SK-N-SH treated with all-trans-retinoic acid at 6 μM for 48 hours (cell line): ENCODE results near the gene KIF26A.

Experiments
- ARNTL ChIP-seq: fragments of 450-650 bp; formaldehyde crosslinking; IDR thresholded peaks from 2 replicates; pipeline ENCODE4 v1.5.0; 2020; ENCODE audit warnings: low read depth, mild to moderate bottlenecking, moderate library complexity, borderline replicate concordance
- BACH2 ChIP-seq: fragments of 250-450 bp; sonication (Bioruptor Pico); IDR thresholded peaks from 2 replicates; pipeline ENCODE4 v1.9.0; 2021; ENCODE audit warnings: mild to moderate bottlenecking, borderline replicate concordance
- GLIS3 ChIP-seq: fragments of 250-450 bp; sonication (Bioruptor Pico); IDR thresholded peaks from 2 replicates; pipeline ENCODE4 v1.5.0; 2020; ENCODE audit warnings: mild to moderate bottlenecking, moderate library complexity
- OSR1 ChIP-seq: fragments of 250-450 bp; sonication (Bioruptor Pico); IDR thresholded peaks from 2 replicates; pipeline ENCODE4 v1.8.0; 2022; ENCODE audit warnings: moderate library complexity, mild to moderate bottlenecking, inconsistent platforms
- PPARA ChIP-seq: fragments of 250-450 bp; sonication (Bioruptor Pico); IDR thresholded peaks from 2 replicates; pipeline ENCODE4 v1.5.0; 2020; ENCODE audit warnings: mild to moderate bottlenecking, borderline replicate concordance
- RARB ChIP-seq: fragments of 250-450 bp; sonication (Bioruptor Pico); IDR thresholded peaks from 2 replicates; pipeline ENCODE4 v1.8.0; 2021; ENCODE audit warnings: mild to moderate bottlenecking, moderate library complexity
- TCF4 ChIP-seq: fragments of 250-450 bp; sonication (Bioruptor Pico); IDR thresholded peaks from 2 replicates; pipeline ENCODE4 v1.8.0; 2021; ENCODE audit warnings: mild to moderate bottlenecking, moderate library complexity, borderline replicate concordance
- ZFP3 ChIP-seq: fragments of 250-450 bp; sonication (Bioruptor Pico); IDR thresholded peaks from 2 replicates; pipeline ENCODE4 v1.5.0; 2020; ENCODE audit warnings: mild to moderate bottlenecking, moderate library complexity
- ZNF70 ChIP-seq: fragments of 450-650 bp; formaldehyde crosslinking; IDR thresholded peaks from 2 replicates; pipeline ENCODE4 v1.5.0; 2020; ENCODE audit warnings: mild to moderate bottlenecking, moderate library complexity
- ZNF8 ChIP-seq: fragments of 450-650 bp; formaldehyde crosslinking; IDR thresholded peaks from 2 replicates; pipeline ENCODE4 v1.5.0; 2020; ENCODE audit warnings: mild to moderate bottlenecking, moderate library complexity
- TF ChIP-seq, protein P1 (sequence below): fragments of 250-450 bp; sonication (Bioruptor Pico); IDR thresholded peaks from 2 replicates; pipeline ENCODE4 v1.8.0; 2020; ENCODE audit warnings: mild to moderate bottlenecking, moderate library complexity, borderline replicate concordance
- TF ChIP-seq, protein P2 (sequence below): fragments of 250-450 bp; sonication (Bioruptor Pico); IDR thresholded peaks from 2 replicates; pipeline ENCODE4 v1.5.1; 2021; ENCODE audit warnings: mild to moderate bottlenecking, moderate library complexity

DNA sequence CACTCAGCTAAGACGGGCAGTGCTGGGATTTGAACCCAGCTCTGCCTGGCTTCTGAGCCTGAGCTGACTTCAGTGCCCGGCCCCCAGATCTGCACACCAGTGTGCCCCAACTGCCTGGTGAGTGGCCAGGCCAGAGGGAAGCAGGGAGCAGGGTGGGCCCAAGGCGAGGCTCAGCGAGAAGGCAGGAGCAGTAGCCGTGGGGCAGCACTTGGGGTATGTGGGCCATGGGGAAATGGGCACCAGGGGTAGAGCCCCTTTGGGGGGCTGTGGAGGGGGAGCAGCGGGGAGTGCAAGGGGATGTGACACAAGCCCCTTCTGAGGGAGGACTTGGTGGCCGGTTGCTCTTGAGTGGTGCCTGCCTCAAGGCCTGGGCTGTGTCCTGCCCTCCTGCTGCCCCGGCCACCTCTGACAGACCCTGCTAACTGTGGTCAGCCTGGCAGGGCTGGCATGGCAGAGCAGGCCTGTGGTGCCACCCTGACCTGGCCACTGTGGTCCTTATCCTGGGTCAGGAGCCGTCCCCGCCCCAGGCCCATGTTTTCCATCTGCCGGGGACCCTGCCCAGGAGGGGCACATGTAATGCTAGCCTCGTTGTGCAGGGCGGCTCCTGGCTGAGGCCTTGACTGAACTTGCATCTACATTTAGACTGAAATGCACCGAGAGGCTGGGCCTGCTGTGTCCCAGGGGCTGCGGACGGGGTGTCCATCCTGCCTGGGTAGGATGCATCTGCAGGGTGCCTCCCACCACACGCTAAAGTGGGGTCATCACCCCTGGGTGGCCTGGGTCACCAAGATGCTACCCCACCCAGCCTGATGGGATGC, 90.5 kb downstream of the KIF26A start:
- TF ChIP-seq BACH2 (CRISPR knock-in tag) (no peak), GLIS3 (no peak), PPARA (CRISPR knock-in tag) (no peak), ZNF8 (CRISPR knock-in tag) (no peak), RARB (CRISPR knock-in tag) (no peak), OSR1 (CRISPR knock-in tag) (no peak), TCF4 (CRISPR knock-in tag) (no peak), ARNTL (CRISPR knock-in tag) (no peak), ZFP3 (CRISPR knock-in tag) (no peak), ZNF70 (CRISPR knock-in tag) (no peak)
- TF ChIP-seq, protein P1, sequence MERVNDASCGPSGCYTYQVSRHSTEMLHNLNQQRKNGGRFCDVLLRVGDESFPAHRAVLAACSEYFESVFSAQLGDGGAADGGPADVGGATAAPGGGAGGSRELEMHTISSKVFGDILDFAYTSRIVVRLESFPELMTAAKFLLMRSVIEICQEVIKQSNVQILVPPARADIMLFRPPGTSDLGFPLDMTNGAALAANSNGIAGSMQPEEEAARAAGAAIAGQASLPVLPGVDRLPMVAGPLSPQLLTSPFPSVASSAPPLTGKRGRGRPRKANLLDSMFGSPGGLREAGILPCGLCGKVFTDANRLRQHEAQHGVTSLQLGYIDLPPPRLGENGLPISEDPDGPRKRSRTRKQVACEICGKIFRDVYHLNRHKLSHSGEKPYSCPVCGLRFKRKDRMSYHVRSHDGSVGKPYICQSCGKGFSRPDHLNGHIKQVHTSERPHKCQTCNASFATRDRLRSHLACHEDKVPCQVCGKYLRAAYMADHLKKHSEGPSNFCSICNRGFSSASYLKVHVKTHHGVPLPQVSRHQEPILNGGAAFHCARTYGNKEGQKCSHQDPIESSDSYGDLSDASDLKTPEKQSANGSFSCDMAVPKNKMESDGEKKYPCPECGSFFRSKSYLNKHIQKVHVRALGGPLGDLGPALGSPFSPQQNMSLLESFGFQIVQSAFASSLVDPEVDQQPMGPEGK (CRISPR knock-in tag): no peak
- TF ChIP-seq, protein P2, sequence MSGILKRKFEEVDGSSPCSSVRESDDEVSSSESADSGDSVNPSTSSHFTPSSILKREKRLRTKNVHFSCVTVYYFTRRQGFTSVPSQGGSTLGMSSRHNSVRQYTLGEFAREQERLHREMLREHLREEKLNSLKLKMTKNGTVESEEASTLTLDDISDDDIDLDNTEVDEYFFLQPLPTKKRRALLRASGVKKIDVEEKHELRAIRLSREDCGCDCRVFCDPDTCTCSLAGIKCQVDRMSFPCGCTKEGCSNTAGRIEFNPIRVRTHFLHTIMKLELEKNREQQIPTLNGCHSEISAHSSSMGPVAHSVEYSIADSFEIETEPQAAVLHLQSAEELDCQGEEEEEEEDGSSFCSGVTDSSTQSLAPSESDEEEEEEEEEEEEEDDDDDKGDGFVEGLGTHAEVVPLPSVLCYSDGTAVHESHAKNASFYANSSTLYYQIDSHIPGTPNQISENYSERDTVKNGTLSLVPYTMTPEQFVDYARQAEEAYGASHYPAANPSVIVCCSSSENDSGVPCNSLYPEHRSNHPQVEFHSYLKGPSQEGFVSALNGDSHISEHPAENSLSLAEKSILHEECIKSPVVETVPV (CRISPR knock-in tag): no peak
